Activated gamma-delta T cell (primary cell): ENCODE results near the gene FTO.

Experiments used
- DNase-seq: peaks from one replicate; lab custom pipeline; 2025; lab: John Stamatoyannopoulos, UW

The FTO gene

DNA sequence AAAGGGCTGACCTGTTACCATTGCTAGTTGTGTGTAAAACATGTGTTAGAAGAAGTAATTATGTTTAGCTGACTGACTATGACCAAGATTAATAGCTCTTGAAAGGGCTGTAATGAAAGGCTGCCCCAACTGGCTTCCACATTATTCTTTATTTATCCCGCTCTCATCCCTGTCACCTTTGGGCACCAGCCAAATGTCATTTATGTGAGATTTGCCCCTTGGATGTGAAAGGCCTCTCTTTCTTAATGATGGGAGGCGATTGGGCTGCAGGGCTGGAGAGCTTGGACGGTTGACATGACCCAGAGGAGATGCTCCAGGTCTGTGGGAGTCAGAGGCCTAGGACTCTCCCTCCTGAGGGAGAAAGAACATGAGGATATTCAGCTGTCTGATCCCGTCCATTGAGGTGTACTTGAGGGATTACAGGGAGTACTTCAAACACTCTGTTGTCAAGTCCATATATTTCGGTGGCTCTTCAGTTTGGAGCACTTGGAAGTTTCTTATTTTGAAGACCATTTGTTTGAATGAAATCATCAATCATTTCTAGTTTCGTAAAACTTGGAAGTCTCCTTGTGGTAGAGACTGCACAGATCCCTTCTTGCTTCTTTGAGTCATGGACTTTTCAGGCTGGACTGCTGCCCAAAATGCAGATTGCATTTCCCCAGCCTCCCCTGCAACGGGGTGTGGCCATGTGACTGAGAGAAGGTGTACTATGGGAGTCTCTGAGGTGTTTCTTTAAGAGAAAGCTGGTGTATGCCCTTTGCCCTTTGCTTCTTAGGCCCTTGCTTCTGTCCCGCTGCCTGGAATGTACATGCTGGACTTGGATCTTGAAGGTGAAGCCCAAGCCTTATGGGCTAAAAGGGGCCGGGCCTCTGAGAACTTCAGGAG lies 51.3 kb downstream of the FTO start:
- DNase-seq: no peak

DNA sequence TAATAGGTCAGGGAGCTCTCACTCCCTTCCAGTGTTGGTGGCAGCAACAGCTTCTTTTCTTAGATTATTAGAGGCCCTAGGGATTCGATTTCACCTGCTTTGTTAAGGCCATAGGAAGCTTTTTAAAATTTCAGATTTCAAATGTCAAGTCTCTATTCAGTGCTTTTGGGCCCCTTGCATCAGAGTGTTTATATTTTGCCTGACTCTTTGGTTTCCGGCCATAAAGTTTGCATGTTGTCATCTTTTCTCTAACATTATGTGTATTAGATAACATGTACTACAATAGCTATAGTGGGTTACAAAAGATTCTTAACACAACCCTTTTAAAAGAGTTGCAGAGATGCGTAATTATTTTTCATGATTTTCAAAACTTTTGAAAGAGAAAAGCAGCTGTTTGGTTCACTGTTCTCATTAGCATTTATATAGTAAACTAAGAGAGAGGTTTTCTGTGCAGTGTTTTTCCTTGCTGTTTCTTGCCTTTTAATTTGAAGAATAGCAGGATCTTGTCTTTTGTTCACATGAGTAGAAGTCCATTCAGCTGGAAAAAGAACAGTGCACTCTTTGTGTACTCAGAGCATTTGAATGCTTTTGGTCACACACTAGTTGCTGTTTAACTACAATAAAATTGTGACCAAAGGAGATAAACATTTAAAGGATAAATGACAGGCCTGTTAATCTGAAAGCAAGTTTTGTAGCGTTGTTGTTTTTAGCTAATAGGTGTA lies 52.5 kb downstream of the FTO start:
- DNase-seq: no peak

DNA sequence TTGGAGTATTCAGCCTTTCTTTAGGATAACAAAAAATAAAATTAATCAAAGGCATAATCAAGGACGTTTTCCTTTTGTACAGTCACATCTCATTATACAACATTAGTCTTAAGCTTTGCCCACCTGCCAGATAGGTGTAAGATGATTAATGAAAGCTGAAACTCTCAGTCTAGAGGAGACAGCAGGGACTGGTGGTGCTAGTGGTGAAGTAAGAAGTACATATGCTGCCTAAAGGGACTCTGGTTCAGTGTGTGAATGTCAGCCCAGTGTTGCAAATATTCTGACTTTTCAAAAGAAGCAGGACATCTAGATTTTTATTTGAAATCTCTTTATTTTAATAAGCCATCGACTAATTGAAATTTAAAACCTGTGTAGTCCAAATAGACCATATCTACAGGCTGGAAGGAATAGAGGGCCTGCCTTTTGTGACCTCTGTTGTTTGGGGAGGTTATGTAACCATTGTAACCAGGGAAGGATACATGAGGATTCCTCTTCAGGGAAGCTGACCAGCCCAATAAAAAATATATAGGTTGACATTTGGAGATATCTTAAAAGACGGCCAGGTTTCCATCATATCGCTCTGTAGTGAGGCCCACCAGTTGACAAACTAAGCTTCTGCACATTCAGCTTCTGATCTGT lies 54.1 kb downstream of the FTO start:
- no peak for DNase-seq

DNA sequence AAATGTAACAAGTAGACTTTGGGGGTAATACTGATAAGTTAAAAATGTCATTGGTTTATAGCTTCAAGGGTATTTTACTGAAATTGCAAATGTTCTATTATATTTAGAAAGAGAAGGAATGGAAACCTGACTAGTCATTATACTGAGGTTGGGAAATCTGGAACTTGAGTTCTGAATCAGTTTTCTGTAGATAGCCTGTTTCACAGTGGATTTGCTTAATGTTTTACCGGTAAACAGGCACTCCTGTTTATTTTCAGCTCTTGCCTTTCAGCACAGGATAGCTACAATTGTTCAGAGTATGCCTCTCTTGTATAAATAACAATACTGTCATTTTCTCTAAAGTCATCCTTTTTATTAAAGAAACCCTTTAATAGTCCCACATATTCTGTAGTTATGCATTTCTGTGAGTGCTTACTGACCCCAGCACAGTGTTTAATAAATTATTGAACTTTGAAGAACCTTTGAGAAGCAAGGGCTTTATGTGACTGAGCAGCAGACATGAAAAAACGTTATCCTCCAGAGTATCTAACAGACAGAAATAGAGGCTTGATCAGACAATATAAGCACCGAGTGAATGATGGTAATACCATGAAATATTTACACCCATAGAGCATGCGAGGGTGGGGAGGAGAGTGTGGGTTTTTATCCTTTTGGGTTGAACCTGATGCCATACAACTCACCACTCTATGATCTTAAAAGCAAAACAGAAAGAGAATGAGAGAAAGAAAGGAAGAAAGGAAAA lies 58.2 kb downstream of the FTO start:
- DNase-seq: no peak

DNA sequence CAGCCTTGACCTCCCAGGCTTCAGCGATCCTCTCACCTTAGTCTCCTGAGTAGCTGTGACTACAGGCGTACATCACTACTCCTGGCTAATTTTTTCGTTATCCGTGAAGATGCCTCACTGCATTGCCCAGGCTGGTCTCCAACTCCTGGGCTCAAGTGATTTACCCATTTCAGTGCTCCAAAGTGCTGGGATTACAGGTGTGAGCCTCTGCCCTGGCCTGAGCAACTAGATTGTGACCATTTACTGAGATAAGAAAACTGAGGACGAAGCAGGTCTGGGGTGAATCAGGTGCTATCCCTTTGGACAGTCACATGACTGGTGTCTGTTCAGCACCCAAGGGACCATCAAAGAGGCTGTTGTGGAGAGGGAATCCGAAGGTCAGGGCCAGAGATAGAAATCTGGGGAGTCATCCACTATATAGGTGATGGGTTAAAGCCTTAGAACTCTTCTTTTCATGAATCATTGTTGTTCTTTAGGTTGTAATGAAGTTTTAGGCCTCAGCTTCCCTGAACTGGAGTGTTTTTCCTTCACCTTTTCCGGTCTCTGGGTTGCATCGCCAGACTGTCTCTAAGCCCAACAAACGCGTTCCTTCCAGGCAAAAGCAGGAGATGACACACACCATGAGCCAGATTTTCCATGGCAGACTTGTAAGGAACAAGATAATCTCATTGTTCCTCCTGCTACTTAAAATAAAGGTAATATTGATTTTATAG lies 62.5 kb downstream of the FTO start:
- no peak for DNase-seq

DNA sequence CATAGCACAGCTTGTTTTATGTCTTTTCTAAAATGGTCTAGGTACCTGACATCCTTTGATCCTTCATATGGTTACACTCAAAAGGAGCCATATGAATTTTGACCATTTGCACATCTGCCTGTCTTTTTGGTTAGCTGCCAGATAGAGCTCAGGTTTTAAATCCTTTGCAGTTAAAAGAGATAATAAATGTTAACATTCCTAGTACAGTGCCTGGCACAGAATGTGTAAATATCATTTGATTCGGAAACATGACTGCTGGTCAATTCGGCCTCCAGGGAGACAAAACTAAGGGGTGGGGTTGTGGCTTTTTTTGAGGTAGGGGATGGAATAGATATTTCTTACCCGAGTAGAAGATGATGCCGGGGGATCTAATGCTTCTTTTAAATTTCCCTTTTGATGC lies 64.2 kb downstream of the FTO start:
- no peak for DNase-seq

DNA sequence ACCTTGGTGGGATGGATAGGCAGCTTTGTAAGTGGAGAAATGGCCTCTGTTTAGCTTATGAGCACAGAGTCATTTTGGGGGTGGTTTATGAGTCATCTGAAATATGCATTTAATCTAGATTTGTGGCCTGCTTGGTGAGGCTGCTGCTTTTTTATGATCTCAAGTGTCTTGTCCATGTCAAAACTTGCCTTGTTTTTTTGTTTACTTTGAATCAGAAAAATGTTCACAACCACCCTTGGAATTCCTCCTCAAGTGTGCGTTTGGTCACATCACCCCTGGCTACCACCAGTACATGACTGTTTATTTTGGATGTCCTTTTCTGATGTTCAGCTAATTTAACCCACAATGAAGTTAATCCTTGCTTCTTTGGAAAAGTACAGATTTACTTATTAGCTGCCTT lies 64.6 kb downstream of the FTO start:
- no peak for DNase-seq

DNA sequence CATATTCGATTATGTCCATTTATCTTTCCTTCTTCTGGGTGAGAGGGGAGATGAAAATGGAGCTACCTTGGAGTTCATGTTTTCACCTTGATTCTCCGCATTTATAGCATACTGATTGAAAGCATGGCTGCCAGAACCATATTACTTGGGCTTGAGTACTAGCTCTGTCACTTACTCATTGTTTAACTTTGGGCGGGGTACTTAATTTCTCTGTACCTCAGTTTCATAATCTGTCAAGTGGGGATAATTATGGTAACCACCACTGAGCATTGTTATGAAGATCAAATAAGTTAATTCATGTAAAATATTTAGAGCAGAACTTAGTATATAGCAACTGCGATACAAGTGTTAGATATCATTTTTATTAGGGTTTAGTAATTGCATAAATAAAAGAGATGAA lies 65.2 kb downstream of the FTO start:
- no peak for DNase-seq

DNA sequence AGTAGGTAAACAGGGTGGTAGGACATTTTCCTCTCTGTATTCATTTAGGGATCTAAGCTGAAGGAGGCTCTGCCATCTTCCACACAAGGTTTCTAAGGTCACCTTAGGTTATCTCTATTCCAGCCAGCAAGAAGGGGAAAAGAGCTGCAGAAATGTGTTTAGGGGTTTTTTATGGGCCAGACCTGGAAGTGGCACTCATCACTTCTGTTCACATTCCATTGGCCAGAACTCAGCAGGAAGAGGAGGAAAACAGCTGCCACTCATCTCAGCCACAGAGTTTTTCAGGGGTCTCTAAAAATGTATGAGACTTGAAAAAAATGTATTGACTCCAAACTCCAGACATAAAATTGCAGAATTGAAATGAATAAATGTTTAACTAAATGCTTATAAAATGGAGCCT lies 65.8 kb downstream of the FTO start:
- no peak for DNase-seq

DNA sequence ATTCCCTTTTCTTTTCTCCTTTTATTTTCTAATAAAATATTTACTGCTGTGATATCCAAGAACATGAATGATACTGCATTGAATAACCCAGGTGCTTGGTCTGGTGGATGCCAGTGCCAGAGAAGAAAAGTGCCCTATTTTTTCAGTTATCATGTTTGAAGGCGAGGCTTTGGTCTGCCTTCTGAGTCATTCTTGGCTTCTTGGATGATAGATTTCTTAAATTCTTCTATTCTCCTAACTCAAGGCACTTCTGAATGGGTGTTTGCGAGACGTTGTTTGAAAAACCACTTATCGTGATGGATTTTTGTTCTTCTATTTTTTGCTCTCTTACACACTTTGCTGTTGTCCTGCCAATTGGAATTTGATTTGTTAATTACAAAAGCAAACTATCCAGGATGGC lies 66.7 kb downstream of the FTO start:
- no peak for DNase-seq

DNA sequence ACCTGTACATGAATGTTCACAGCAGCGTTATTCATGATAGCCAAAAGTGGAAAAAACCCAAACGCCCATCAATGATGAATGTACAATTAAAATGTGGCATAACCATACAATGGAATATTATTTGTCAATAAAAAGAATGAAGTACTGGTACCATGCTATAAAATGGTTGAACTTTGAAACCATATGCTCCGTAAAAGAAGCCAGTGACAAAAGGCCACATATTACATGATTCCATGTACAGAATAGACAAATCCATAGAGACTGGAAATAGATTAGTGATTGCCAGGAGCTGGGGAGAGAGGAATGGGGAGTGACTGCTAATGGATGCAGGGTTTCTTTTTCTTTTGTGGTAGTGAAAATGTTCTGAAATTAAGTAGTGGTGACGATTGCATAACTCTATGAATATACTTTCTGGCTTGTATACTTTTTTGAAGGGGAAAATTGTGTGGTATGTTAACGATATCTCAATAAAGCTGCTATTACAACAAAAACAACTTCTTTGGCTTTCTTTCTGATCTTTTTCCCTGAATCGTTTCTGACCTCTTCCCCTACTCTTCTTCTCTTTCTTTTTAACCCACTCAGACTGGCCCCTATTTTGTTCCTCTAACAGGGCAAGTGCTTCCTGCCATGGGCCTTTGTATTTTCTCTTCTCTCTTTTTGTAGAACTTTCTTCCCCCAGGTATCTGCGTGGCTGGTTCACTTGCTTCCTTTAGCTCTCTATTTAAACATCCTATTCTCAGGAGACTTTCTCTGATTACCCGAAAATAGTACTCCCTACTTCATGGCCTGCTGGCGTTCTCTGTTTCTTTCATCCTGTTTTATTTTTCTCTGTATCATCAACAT lies 67.9 kb downstream of the FTO start:
- no peak for DNase-seq

DNA sequence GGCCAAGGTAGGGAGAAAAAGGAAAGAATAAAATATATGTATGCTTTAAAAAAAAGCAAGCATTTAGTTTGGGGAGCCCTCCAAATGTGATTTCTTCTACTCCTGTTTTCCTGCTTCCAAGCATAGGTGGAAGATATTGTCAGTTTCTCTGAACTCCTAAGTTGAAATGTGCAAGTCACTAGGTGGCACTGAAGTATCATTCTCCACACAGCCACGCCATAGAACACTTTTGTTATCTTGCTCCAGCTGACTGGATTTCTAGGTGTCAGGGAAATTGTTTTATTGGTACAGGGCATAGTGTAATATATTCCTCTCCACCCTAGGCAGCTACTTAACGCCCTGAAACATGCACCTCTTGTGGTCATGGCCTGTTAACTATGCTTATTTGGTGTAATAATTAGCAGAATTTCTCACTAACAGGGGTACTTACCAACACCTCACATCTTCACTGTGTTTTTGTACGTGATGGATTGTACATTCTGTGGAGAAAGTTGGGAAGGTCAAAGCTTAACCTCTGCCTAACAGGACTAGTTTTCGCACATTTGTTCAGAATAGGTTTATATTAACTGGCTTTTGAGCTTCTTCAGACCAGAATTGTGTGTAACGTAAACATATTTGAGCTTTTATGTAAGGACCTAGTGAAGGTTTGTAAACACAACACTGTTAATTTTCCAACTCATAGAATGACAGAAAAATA lies 69.3 kb downstream of the FTO start:
- DNase-seq: no peak

DNA sequence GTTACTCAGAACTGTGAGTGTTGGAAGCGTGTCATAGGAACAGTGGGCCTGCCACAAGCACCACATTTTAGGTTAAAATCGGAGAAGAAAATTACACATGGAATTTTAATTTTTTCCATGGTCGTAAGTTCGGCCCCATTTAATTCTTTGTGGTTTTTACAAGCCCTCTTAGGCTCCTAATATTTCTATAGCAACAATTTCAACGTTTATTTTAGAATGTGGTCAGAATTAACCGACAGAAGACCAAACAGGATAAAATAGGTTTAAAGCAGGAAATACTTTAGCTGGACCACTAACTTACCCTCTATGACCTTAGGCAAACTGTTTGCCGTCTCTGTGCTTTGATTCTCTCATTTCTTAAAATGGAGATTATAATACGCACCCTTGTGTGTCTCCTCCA lies 69.9 kb downstream of the FTO start:
- no peak for DNase-seq

DNA sequence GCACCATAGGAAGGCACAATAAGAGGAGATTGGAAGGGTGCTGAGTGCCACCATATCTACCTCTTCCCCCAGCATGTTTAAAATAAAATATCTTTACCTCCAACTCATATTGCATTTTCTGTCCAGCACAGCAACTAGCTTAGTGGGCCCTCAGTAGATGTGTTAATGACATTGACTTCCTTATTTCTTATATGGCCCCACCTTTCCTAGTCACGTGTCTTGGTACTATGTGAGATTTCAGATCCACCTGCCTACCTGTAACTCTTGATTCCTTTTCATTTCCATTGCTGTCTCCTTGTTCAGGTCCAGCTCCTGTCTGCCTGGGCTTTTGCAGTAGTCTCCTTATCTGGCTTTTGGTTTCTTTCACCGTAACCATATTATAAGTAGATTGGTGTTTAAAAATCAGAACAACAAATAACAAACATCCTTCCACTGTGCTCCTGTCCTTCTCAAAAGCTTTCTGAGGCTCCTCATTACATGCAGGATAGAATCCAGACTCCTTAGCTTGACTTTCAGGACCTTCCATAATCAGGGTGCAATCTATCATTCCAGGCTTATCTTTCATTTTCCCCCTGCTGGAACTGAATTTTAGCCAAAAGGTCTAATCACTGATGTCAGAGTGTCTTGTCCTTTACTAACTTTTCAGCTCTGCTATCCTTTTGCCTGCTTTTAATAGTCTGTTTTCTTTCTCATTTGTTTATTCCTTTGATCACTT lies 71.3 kb downstream of the FTO start:
- no peak for DNase-seq

DNA sequence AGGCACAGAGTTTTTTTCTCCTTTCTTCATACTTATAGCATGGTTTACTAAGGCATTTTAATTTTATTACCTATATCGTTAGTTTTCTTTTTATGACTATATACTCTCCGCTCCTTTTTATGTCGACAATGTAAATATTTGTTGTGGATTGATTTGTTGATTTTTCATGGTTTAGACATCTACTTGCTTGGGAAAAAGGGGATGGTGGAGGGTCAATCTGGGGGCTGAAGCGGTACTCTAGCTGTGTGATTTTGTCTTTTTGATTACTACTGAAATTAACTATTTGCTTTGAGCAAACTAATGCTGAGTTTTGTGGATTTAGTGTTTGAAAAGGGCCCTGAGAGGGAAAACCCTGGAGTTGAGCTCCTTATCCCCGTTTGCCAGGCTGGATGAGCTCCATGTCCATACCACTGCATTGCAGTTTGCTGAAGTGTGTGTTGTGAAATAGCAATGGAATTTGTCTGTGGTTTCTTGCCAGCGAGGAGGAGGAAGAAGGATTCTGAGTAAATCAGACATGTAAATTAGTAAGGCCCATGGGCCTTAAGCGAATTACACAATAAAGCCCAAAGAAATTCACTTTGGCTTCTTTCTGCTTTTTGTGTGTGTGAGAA lies 72.0 kb downstream of the FTO start:
- DNase-seq: no peak

DNA sequence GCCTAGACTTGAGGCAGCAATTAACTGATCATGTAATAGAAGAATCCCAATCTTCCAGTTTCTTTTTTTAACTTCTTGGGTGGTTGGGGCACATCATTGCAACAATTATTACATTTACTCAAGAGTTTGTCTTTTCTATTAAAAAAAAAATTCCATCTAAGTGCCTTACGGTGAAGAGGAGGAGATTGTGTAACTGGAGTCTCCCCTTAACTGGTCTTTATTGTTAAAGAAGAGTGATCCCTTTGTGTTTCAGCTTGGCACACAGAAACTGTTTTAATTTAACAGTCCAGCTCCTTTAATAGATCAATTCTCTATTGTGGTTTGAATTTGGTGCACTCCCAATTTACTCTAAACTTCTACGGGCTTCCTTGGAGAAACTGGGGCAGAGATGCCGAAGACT lies 75.2 kb downstream of the FTO start:
- DNase-seq: no peak

DNA sequence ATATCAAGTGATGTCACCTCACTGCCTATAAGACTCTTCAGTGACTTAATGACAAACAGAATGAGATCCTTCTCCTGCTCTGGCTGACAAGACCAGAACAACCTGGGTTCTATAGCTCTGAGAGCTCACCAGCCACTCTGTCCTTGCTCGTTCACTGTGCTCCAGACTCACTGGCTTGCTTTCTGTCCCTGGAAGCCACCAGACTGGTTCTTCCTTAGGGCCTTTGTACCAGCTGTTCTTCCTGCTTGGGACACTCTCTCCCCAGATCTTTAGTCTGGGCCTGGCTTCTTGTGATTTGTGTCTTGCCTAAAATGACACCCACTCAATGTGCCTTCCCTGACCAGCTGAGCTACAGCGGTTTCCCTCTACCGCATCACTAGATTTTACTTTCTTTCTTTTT lies 76.1 kb downstream of the FTO start:
- DNase-seq: no peak

DNA sequence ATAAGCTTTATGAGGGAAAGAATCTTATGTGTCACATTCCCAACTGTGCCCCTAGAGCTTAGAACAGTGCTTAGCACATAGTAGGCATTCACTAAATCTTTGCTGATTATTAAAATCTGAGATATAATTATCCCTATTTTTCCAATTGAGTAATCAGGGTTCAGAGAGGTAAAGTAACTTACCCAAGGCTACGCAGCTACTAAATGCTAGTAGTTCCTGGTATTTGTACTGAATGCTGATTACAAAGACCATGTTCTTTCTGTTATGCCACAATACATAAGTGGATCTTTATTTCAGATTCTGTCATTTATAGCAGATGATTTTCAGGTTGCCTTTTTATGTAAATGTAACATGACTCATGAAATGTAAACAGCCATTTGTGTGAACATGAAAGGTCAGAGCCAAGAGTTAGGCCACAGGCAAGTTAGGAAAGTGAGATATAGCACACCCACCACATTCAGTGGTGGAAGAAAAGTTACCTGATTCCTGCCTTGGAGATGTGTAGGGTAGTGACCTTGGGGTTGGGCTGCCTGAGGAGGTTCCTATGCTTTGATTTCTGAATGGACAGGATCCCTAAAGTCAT lies 77.2 kb downstream of the FTO start:
- DNase-seq: no peak

DNA sequence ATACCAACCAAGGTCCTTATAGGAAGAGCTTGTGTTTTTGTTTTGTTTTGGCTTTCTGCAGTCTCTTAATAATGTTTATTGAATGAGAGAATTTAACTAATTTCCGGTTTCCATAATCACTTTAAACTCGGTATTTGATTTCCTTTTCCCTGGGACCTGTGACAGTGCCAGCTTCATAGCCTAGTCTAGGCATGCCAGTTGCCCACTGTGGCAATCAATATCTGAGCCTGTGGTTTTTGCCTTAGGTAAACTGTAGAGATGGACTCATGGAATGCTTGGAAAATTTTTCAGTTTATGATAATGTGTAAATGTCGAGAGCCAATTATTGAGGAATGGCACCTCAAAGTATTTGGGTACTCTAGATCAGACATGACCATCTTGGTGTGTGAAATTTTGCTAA lies 78.2 kb downstream of the FTO start:
- DNase-seq: no peak
